Adrenal gland (tissue), 12 donors: ENCODE data around the gene RBM44. TPM values are rescaled to one million over a fixed set of nuclear protein-coding genes. Genes with fewer than 3 reads are reported as not detected.
"Not testable (repeated sequence)": the region's sequence is repeated elsewhere in the genome, so short reads cannot be mapped to it uniquely, and the experiment has no call there.

Experiments
- DNase-seq, 7 donors: peaks; one replicate each; pipeline ENCODE4 v3.0.0-alpha.2; 2019 to 2020
- H3K27ac ChIP-seq, 5 donors: fragments of 200-600 bp; sonication (generic) in 4 of 5; 1 replicate in 3 of 5; 2 replicates in 2 of 5; pipeline versions ENCODE4 v1.5.1 to v1.8.0; 2016 to 2020; ENCODE audit warnings: mild to moderate bottlenecking in 1 of 5
- H3K27me3 ChIP-seq: fragments of 200-600 bp; 2 replicates; pipeline ENCODE4 v1.8.0; 2021
- H3K36me3 ChIP-seq, 2 donors: fragments of 200-600 bp; replicated peaks in 1 of 2; 1 replicate in 1 of 2; 2 replicates in 1 of 2; pipeline versions ENCODE4 v1.5.1 to v1.8.0; 2018 to 2022
- H3K4me1 ChIP-seq, 2 donors: fragments of 200-600 bp; replicated peaks in 1 of 2; 1 replicate in 1 of 2; 2 replicates in 1 of 2; pipeline versions ENCODE4 v1.5.1 to v1.8.0; 2018 to 2021
- H3K4me3 ChIP-seq, 4 donors: fragments of 200-600 bp; sonication (generic) in 3 of 4; one replicate each; pipeline ENCODE4 v1.5.1; 2016 to 2018
- H3K9me3 ChIP-seq, 3 donors: fragments of 200-600 bp; sonication (generic) in 1 of 3; replicated peaks in 1 of 3; 1 replicate in 2 of 3; 2 replicates in 1 of 3; pipeline versions ENCODE4 v1.5.1 to v1.8.0; 2016 to 2021
- CTCF ChIP-seq, 6 experiments: fragments of 450-650 bp in 4 of 6; fragments of 200-600 bp in 2 of 6; sonication (generic) in 1 of 6; IDR thresholded peaks; 1 replicate in 5 of 6; 2 replicates in 1 of 6; pipeline versions ENCODE4 v1.5.1 to v1.8.0; 2016 to 2021; ENCODE audit warnings: antibody characterized with exemption in 6 of 6, mild to moderate bottlenecking in 2 of 6, moderate library complexity in 1 of 6
- POLR2A ChIP-seq, 2 donors: fragments of 450-650 bp; IDR thresholded peaks; one replicate each; pipeline ENCODE4 v1.6.1; 2017; ENCODE audit warnings: antibody characterized with exemption in 2 of 2, mild to moderate bottlenecking in 2 of 2, moderate library complexity in 1 of 2
- WGBS, 4 donors: extraction: QIAGEN DNeasy Blood & Tissue Kit in 2 of 4; methylation state at CpG; one replicate each; pipeline versions ENCODE4 v1.1.5 to v1.1.7; 2013 to 2017; 5-methylcytosine and 5-hydroxymethylcytosine counted together
- intact Hi-C, 2 donors: fragments of 100-400 bp; cut with DNase I; formaldehyde crosslinking; loops; one replicate each; pipeline versions ENCODE4 v1.14.1 to v1.15.0; 2022 to 2023
- polyA plus RNA-seq, 3 donors: library from polyadenylated mRNA; stranded (reverse); fragments of 200-250 nt in 2 of 3; fragments of 350-450 nt in 1 of 3; fragmentation: Illumina TruSeq in 1 of 3; extraction: RNeasy Lipid Tissue Mini Kit (QIAGEN cat#74804) in 1 of 3; gene quantifications; one replicate each; pipeline ENCODE4 v1.2.3, GENCODE V29; 2013 to 2014
- total RNA-seq, 9 donors: library from RNA; depleted of rRNA in 4 of 9; stranded (reverse); fragments of >200 nt in 4 of 9; fragments of 120-200 nt in 1 of 9; fragmentation: NEBNext Ultra II Directional in 1 of 9; extraction: Animal tissue kit (Norgen Biotek cat#: 25700) in 1 of 9; gene quantifications; one replicate each; pipeline versions ENCODE4 v1.1.0 to v1.2.4, GENCODE V29; 2013 to 2023
- donor health status: healthy with polysubstance abuse.
- donor health status: Bipolar disorder and iron deficiency.
- donor health status: DM: yes; HTN: yes; CAD: no.
- donor health status: DM: no; HTN: no; CAD: no.
- donor health status: DM: no; HTN: no; CAD: no.
- donor health status: DM: yes; HTN: yes; CAD: no.

The RBM44 gene
- total and polyA plus RNA-seq, 12 donors, result 0.15 to 0.72 (median 0.30) TPM; not detected in 1

GRCh38 chr2:237763812-237764211 lies 34.8 kb upstream of the RBM44 start:
- Histone ChIP-seq H3K27ac (no peak overlapping the region), H3K4me1 (peaks cover 5 to 19% of the 10 kb centered on the region in 2 donors), H3K27me3 (no peaks in the 10 kb centered on the region), H3K4me3 (no peak overlapping the region), H3K9me3 (no peaks in the 10 kb centered on the region), H3K36me3 (peaks cover 0 to 23% of the 10 kb centered on the region in 2 donors)
- 92 to 98% (median 96%) methylated on average over 10 of the region's 10 CpGs for WGBS, 4 donors
- intact Hi-C loops, result no loop called here
- peak in 1 of 7 donors; percentile 43 for DNase-seq
- no peak for TF ChIP-seq POLR2A (IDR thresholded peaks at IDR 0.05)
- TF ChIP-seq CTCF (IDR thresholded peaks at IDR 0.05), result no peak

- DNase-seq, result not testable (repeated sequence)
These were observed 33.5 kb upstream of the RBM44 start for GRCh38 chr2:237765122-237765521.

GRCh38 chr2:237765875-237766274 lies 32.7 kb upstream of the RBM44 start:
- 75 to 87% (median 85%) methylated on average over 8 of the region's 8 CpGs for WGBS, 4 donors
- H3K27me3 ChIP-seq, result no peaks in the 10 kb centered on the region
- intact Hi-C loops, result no loop called here
- TF ChIP-seq POLR2A (IDR thresholded peaks at IDR 0.05) (no peak), CTCF (IDR thresholded peaks at IDR 0.05) (no peak)
- peak overlapping the region in 1 of 5 donors; percentile 24 for H3K27ac ChIP-seq
- H3K9me3 ChIP-seq, result no peaks in the 10 kb centered on the region
- H3K4me3 ChIP-seq, result no peak overlapping the region
- peaks cover 5 to 14% of the 10 kb centered on the region in 2 donors for H3K4me1 ChIP-seq
- peak in 1 of 7 donors; percentile 40 for DNase-seq
- peaks cover 0 to 24% of the 10 kb centered on the region in 2 donors for H3K36me3 ChIP-seq

More at GRCh38 chr2:237765122-237765521, 33.5 kb upstream of the RBM44 start:
- H3K27ac ChIP-seq, H3K27me3 ChIP-seq, H3K4me3 ChIP-seq, intact Hi-C loops, H3K9me3 ChIP-seq: not testable (repeated sequence)
- peaks cover 5 to 19% of the 10 kb centered on the region in 2 donors for H3K4me1 ChIP-seq
- WGBS, 4 donors, result 96 to 99% (median 96%) methylated on average over 6 of the region's 6 CpGs
- peaks cover 0 to 24% of the 10 kb centered on the region in 2 donors for H3K36me3 ChIP-seq

GRCh38 chr2:237766340-237766739 lies 32.2 kb upstream of the RBM44 start:
- no peak overlapping the region for H3K4me3 ChIP-seq
- 36 to 45% (median 41%) methylated on average over 2 of the region's 2 CpGs for WGBS, 4 donors
- no peak overlapping the region for H3K27ac ChIP-seq
- H3K27me3 ChIP-seq, result no peaks in the 10 kb centered on the region
- DNase-seq, result peak in 5 of 7 donors; percentile 25 to 55 (median 41)
- peak in 1 of 6 experiments; percentile 7 for TF ChIP-seq CTCF (IDR thresholded peaks at IDR 0.05)
- no peak for TF ChIP-seq POLR2A (IDR thresholded peaks at IDR 0.05)
- H3K9me3 ChIP-seq, result no peaks in the 10 kb centered on the region
- peaks cover 0 to 22% of the 10 kb centered on the region in 2 donors for H3K36me3 ChIP-seq
- intact Hi-C loops, result no loop called here
- H3K4me1 ChIP-seq, result peaks cover 1 to 9% of the 10 kb centered on the region in 2 donors

- TF ChIP-seq POLR2A (IDR thresholded peaks at IDR 0.05) (no peak), CTCF (IDR thresholded peaks at IDR 0.05) (no peak)
- H3K27ac ChIP-seq, result no peak overlapping the region
- intact Hi-C loops, result no loop called here
- WGBS, 4 donors, result 81 to 94% (median 91%) methylated on average over 3 of the region's 3 CpGs
- H3K4me3 ChIP-seq, result no peak overlapping the region
- peaks cover 0 to 22% of the 10 kb centered on the region in 2 donors for H3K36me3 ChIP-seq
- H3K27me3 ChIP-seq, result no peaks in the 10 kb centered on the region
- H3K4me1 ChIP-seq, result no peaks in the 10 kb centered on the region
- DNase-seq, result no peak
- H3K9me3 ChIP-seq, result no peaks in the 10 kb centered on the region
These were observed 26.1 kb upstream of the RBM44 start for GRCh38 chr2:237772513-237772912.
